Activated naive CD4-positive, alpha-beta T cell treated with anti-CD3 and anti-CD28 coated beads, Interleukin-2, amount 50 U/mL, for 72 hours (primary cell): ENCODE measurements around the gene UBE3C. TPM values are rescaled to one million over a fixed set of nuclear protein-coding genes. Genes with fewer than 3 reads are reported as not detected.
"Not testable (repeated sequence)": the region's sequence is repeated elsewhere in the genome, so short reads cannot be mapped to it uniquely, and the experiment has no call there.

Experiments
- ATAC-seq, 2 donors: fragments of 150-1000 bp; cut with Tn5 transposase; 2 replicates each; pipeline ENCODE4 v1.10.0; 2021; ENCODE audit warnings: mild to moderate bottlenecking in 2 of 2, moderate library complexity in 2 of 2
- DNase-seq, 2 donors: peaks; one replicate each; pipeline ENCODE4 v3.0.0; 2021 to 2022; ENCODE audit warnings: low spot score in 2 of 2
- H3K27ac Mint-ChIP-seq, 2 donors: one replicate each; pipeline ENCODE4 v1.8.0; 2022; ENCODE audit warnings: mild to moderate bottlenecking in 2 of 2, mixed read lengths in 2 of 2
- H3K36me3 Mint-ChIP-seq, 2 donors: one replicate each; pipeline ENCODE4 v1.8.0; 2022; ENCODE audit warnings: mixed read lengths in 2 of 2
- H3K9me3 Mint-ChIP-seq, 2 donors: one replicate each; pipeline ENCODE4 v1.8.0; 2022; ENCODE audit warnings: mixed read lengths in 2 of 2
- total RNA-seq, 2 donors: library from RNA; stranded (reverse); gene quantifications; one replicate each; pipeline ENCODE4 v1.2.3, GENCODE V29; 2022

Gene UBE3C
- total RNA-seq, 2 donors from 2014 or later = 57.7 to 60.0 TPM

- DNase-seq (no peak), ATAC-seq (no peak)
- Mint-ChIP-seq H3K27ac (peak overlapping the region in 1 of 2 donors; percentile 7), H3K36me3 (peaks cover 0 to 4% of the 10 kb centered on the region in 2 donors), H3K9me3 (no peaks in the 10 kb centered on the region)
Measured at GRCh38 chr7:157239571-157240270, 101.0 kb downstream of the UBE3C start.

GRCh38 chr7:157241631-157242030 lies 102.9 kb downstream of the UBE3C start:
- Mint-ChIP-seq H3K9me3 (no peaks in the 10 kb centered on the region), H3K27ac (peak overlapping the region; percentile 14 to 39), H3K36me3 (peaks cover 0 to 4% of the 10 kb centered on the region in 2 donors)
- ATAC-seq = no peak
- DNase-seq = no peak

DNA sequence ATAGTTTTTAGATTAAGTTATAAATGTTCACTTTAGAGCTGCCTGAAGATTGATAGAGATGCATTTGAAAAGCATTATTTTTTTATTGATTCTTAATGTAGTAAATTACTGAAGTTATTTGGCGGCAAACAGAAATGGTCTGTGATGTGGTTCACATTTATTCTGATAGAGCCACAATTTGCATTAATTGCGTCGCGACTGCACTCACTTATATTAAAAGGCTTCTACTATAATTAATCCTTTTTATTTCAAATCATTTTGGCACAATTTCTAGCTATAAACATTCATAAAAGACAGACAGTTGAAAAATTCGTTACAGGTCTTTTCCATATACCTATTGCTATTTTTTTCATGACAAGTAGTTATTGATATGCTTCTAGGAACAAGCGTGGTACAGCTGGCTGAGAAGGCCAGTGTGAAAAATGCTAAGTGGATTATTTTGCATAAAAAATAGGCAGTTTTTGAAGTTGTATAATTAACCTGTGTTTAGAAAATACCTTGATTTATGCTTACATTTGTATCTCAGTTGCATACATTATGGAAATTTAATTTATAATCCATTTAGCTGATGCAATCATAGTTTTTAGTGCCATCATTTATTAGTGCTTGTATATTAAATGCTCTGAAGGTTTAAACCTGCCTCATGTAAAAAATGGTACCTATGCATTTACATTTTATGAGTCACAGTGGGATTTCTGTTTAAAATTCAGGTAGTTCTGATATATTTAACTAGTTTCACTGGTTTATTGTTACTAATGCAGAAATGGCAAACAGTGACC lies 106.0 kb downstream of the UBE3C start:
- H3K9me3 Mint-ChIP-seq = no peaks in the 10 kb centered on the region
- no peaks in the 10 kb centered on the region for H3K36me3 Mint-ChIP-seq
- DNase-seq (no peak), ATAC-seq (no peak)
- peak overlapping the region in 1 of 2 donors; percentile 14 for H3K27ac Mint-ChIP-seq

GRCh38 chr7:157246052-157246451 lies 107.3 kb downstream of the UBE3C start:
- Mint-ChIP-seq H3K27ac (no peak overlapping the region), H3K36me3 (no peaks in the 10 kb centered on the region), H3K9me3 (no peaks in the 10 kb centered on the region)
- ATAC-seq (no peak), DNase-seq (no peak)

DNA sequence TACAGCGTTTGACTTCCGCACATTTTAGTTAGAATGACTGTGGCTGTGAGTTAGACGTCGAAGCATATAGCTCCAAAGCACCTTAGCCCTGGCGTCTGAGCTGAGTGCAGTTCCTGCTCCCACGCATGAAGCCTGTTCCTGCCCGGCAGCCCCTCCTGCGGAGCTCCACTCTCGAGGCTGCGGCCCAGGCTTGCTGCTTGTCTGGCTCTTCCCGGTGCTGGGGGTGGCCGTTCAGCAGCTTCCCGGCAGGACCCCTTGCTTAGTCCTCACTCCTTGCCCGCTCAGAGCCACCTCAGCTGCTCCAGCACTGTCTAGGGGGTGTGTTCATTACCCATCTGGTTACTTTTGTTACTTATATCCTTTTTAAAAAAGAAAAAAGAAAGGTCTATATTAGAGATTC lies 109.9 kb downstream of the UBE3C start:
- Mint-ChIP-seq H3K36me3 (no peaks in the 10 kb centered on the region), H3K9me3 (no peaks in the 10 kb centered on the region), H3K27ac (no peak overlapping the region)
- ATAC-seq = no peak
- no peak for DNase-seq

DNA sequence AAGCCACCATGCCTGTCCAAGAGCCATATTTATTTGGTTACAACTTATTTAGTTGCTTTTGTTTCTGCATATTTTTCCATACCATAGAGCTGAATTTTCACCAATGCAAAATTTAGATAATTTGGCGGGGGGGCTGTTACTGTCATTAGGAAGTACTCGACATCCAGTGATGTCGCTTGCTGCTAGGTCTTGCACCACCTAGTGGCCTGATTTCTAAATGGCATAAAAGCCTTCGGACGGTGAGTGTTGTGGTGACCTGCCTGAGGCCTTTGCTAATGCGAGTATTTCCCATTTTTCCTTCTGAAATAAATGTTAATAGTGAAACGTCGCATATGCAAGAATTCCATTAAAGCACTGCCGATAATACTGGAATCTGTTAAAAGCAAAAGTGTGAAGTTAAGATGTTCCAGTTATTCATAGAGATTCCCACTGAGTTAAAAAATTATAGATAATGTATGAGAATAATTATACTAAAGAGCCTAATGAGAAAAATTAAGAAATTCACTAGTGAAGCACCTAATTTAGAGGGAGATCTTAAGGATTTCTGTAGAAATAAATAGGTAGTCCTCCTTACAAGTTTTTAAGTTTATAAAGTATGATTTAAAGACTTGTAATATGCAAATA lies 112.0 kb downstream of the UBE3C start:
- ATAC-seq = peak; percentile 72
- no peaks in the 10 kb centered on the region for H3K36me3 Mint-ChIP-seq
- H3K9me3 Mint-ChIP-seq = no peaks in the 10 kb centered on the region
- H3K27ac Mint-ChIP-seq = peak overlapping the region in 1 of 2 donors; percentile 50
- DNase-seq = peak in 1 of 2 donors; percentile 61

- not testable (repeated sequence) for H3K9me3 Mint-ChIP-seq, DNase-seq, H3K36me3 Mint-ChIP-seq
Measured at GRCh38 chr7:157251817-157252216, 113.1 kb downstream of the UBE3C start.

DNA sequence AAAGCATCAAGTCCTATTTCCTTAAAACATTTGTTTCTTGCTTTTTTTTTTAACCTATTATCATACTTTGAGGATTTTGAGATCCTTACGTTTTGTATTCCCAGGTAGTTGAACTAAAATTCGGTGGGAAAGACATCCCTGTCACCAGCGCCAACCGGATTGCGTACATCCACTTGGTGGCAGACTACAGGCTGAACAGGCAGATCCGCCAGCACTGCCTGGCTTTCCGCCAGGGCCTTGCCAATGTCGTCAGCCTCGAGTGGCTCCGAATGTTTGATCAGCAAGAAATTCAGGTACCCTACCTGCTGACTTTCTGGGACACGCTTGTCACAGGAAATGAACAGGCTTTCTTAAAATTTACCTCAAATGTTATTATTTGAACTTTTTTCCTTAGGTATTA lies 115.1 kb downstream of the UBE3C start:
- no peak for DNase-seq
- Mint-ChIP-seq H3K9me3 (no peaks in the 10 kb centered on the region), H3K36me3 (no peaks in the 10 kb centered on the region), H3K27ac (no peak overlapping the region)
- no peak for ATAC-seq

More at GRCh38 chr7:157251817-157252216, 113.1 kb downstream of the UBE3C start:
- not testable (repeated sequence) for H3K27ac Mint-ChIP-seq, ATAC-seq

DNA sequence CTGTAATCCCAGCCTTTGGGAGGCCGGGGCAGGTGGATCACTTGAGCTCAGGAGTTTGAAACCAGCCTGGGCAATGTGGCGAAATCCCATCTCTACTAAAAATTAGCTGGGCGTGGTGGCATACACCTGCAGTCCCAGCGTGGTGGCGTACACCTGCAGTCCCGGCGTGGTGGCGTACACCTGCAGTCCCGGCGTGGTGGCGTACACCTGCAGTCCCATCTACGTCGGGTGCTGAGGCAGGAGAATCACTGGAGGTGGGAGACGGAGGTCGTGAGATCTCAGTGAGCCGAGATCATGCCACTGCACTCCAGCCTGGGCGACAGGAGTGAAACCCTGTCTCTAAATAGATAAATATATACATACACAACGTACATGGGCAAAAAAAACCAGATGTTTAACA lies 116.1 kb downstream of the UBE3C start:
- not testable (repeated sequence) for H3K36me3 Mint-ChIP-seq, DNase-seq, ATAC-seq, H3K9me3 Mint-ChIP-seq, H3K27ac Mint-ChIP-seq

DNA sequence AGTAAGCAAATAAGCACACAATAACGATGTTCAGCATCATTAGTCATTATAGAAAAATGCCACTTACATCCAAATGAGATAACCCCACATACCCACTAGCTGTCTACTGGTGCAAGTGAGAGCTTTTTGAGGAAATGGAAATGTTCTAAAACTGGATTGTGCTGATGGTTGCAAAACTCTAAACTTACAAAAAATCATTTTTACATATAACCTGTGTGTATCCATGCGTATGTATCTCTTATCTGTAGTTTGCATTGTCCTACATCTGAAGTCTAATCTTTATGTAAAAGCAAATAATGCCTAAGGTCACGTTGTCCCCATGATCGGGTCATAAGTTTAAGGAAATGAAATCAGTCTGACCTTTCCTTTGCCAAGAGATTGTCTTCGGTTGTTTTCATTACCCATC lies 116.5 kb downstream of the UBE3C start:
- H3K9me3 Mint-ChIP-seq = no peaks in the 10 kb centered on the region
- H3K27ac Mint-ChIP-seq = no peak overlapping the region
- ATAC-seq (no peak), DNase-seq (no peak)
- H3K36me3 Mint-ChIP-seq = no peaks in the 10 kb centered on the region

DNA sequence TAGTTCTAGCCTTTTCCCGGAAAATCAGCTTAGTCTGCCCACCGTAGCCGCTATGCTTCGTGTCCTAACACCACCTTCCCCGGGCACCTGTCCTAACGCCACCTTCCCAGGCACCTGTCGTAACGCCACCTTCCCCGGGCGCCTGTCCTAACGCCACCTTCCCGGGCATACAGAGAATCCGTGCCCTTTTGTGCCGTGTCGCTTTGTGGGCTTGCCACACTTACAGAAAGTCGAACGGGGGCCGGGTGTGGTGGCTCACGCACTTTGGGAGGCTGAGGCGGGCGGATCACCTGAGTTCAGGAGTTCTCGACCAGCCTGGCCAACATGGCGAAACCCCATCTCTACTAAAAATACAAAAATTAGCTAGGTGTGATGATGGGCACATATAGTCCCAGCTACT lies 124.4 kb downstream of the UBE3C start:
- Mint-ChIP-seq H3K36me3 (peaks cover 6 to 7% of the 10 kb centered on the region in 2 donors), H3K27ac (no peak overlapping the region), H3K9me3 (no peaks in the 10 kb centered on the region)
- no peak for DNase-seq
- no peak for ATAC-seq

DNA sequence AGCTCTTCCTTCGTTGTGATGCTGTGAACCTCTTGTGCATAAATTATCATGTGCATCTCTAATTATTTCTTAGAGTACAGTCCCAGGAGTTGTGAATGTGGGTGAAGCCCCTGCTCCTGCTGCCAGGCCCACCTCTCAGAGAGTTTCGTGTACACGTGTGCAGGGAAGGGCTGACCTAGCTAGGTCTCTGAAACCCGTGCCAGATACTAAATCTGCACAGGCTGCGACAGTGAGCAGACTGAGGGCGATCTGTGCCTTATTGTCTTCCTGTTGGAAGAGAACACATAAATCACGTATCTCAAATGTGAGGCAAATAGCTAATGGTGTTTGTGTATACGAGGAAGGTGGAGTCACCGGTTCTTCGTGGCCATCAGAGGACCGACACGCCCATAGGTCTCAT lies 126.3 kb downstream of the UBE3C start:
- peaks cover 6 to 7% of the 10 kb centered on the region in 2 donors for H3K36me3 Mint-ChIP-seq
- DNase-seq = no peak
- H3K9me3 Mint-ChIP-seq = no peaks in the 10 kb centered on the region
- no peak overlapping the region for H3K27ac Mint-ChIP-seq
- ATAC-seq = no peak

DNA sequence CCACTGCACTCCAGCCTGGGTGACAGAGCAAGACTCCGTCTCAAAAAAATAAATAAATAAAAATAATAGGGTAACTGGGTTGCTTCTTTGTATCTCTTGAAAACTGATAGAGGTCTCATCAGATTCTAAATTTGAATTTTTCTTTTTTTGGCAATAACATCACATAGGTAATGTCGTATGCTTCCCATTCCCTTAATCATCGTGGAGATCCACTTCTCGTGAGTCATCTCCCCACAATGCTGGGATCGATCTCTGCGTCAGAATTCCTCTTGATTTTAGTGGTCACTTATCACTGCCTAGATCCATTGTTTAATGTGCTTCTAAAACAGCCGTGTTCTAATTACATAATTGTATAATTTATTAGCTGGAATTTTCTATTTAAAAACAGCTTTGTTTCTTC lies 127.5 kb downstream of the UBE3C start:
- Mint-ChIP-seq H3K27ac (no peak overlapping the region), H3K36me3 (peaks cover 6 to 7% of the 10 kb centered on the region in 2 donors), H3K9me3 (no peaks in the 10 kb centered on the region)
- DNase-seq (no peak), ATAC-seq (no peak)

GRCh38 chr7:157267516-157267915 lies 128.8 kb downstream of the UBE3C start:
- ATAC-seq (no peak), DNase-seq (no peak)
- Mint-ChIP-seq H3K9me3 (no peaks in the 10 kb centered on the region), H3K36me3 (peaks cover 6 to 7% of the 10 kb centered on the region in 2 donors), H3K27ac (peak overlapping the region in 1 of 2 donors; percentile 76)

DNA sequence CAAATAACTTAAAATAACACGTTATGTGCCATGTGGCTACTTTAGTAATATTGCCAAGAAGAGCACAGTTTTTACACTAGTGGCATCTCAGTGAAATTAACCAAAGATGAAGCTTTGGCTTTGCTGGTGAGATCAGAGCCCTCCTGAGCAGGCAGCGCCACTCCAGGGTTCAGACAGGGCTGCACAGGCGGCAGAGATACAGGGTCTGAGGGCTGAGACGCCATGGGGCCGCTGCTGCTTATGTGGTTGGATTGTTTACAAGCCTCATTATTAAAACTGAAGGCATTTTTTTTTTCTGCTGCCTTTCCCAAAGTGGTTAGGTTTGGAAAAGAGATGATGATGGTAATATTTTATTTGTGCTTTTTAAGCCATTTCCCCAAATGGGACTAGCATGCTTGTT lies 129.2 kb downstream of the UBE3C start:
- peaks cover 6 to 7% of the 10 kb centered on the region in 2 donors for H3K36me3 Mint-ChIP-seq
- ATAC-seq (no peak), DNase-seq (no peak)
- no peaks in the 10 kb centered on the region for H3K9me3 Mint-ChIP-seq
- peak overlapping the region in 1 of 2 donors; percentile 76 for H3K27ac Mint-ChIP-seq

GRCh38 chr7:157268540-157268939 lies 129.8 kb downstream of the UBE3C start:
- no peak for DNase-seq
- H3K9me3 Mint-ChIP-seq = no peaks in the 10 kb centered on the region
- peaks cover 6 to 7% of the 10 kb centered on the region in 2 donors for H3K36me3 Mint-ChIP-seq
- no peak for ATAC-seq
- H3K27ac Mint-ChIP-seq = peak overlapping the region in 1 of 2 donors; percentile 44

DNA sequence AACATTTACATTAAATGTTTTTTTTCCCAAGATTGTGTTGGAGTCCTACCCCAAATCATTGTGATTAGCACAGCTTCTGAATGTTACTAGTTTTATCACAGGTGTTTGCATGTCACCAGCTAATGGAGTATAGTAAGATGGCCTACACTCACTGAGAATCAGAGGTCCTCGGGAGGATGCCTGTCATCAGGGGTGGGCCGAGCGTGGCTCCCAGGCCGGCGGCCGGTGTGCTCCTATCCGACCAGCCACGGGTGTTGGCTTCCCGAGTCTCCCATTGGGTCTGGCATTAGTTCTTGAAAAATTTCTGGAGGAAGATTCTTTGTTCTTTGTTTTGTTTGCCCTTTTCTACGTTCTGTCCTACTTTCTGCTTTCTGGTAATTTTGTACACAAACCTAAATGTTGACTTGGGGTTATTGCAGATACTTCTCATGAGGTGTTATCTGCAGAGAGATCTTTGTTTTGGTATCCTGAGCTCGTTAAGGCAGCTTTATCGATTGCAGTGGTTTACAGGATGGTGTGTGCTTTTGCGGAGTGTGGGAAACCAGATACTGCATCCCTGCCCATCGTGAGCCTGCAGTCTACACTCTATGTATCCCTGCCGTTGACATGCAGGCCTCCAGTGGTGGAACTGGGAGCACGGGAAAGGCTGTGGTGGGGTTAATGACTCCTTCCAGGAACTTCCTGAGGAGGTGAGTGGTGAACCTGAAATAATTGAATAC lies 130.8 kb downstream of the UBE3C start:
- Mint-ChIP-seq H3K27ac (peak overlapping the region in 1 of 2 donors; percentile 26), H3K36me3 (peaks cover 6 to 7% of the 10 kb centered on the region in 2 donors), H3K9me3 (no peaks in the 10 kb centered on the region)
- DNase-seq = no peak
- no peak for ATAC-seq
